ENCODE data around the gene MC1R.
"Not testable (repeated sequence)": the region's sequence is repeated elsewhere in the genome, so short reads cannot be mapped to it uniquely, and the experiment has no call there.

The MC1R gene

DNA sequence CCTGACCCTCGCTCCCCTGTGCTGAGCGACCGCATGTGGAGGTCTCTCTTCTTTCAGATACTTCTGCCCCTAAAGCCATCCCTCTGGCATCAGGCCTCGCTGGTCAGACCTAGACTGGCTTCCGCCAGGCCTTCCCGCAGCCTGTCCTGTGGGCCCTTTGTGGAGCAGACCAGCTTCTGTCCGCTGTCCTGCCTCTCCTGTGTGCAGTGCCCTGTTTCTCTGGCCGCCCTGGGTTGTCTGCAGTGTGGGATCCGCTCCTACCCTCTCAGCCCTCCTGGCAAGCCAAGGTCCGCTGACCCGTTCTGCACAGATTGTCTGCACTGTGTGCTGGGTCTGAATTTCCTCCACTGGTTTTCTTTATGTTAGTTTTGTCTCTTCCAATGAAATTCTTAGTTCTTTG, 21.5 kb upstream of the MC1R start:
- no peak for DNase-seq

DNA sequence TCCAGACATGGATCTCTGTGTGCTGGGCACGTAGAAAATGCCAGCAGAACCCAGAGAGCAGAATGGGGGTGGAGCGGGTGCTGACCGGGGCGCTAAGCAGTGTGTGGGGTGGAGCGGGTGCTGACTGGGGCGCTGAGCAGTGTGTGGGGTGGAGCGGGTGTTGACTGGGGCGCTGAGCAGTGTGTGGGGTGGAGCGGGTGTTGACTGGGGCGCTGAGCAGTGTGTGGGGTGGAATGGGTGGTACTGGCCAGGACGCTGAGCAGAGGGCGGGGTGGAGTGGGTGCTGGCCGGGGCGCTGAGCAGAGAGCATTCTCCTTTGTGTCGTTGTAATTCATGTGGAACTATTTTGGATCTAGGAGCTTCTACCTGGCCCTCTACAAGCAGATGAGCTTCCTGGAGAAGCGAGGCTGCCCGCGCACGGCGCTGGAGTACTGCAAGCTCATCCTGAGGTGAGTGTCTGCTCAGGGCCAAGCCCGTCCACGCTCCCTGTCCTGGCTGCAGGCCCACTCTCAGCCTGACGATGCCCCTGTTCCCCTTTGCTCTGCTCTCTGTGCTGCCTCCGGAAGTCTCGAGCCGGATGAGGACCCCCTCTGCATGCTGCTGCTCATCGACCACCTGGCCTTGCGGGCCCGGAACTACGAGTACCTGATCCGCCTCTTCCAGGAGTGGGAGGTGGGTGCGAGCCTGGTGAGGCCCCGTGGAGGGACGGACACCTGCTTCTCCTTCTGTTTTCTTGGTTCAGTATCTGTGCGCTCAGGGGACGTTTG, 20.3 kb upstream of the MC1R start:
- DNase-seq: no peak

DNA sequence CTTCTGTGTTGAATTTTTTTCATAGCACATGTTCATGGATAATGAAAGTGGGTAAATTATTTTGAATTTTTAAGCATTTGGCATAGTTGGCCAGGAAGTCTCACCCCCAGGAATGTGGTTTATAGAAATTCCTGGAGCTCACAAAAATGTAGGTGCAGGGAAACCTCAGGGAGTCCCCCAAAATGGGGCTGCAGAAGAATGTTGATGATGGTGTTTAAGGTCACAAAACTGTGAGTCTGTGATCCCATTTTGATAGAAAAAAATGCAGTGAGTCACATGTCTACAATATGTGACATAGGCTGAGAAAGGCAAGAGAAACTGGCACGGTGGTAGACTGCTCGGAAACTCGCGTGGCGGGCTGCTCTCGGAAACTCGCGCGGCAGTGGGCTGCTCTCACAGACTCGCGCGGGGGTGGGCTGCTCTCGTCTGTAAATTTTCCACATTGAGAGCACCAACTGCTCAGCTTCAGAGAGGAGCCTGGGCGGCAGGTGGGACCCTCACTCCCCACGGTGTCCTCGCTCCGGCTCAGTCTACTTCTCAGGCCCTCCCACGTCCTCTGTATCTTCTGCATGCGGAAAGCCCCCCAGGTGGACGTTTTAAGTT, 18.7 kb upstream of the MC1R start:
- DNase-seq: no peak

DNA sequence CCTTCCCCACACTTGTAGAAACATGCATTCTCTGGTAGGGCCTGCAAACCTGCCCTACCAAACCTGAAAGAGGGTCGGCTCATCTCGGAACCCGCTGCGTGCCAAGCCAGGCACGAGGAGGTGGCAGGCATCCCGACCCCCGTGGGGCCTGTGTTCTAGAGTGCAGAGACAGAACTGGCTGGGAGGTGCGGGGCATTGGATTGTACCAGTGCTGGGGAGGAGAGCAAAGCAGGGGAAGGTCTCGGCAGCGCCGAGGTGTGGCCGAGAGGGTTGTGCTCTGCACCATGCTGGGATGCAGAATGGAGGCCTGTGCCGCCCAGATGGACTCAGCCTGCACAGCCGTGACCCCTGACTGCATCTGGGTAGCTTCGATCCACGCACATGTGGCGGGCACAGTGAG, 17.8 kb upstream of the MC1R start:
- DNase-seq: no peak

DNA sequence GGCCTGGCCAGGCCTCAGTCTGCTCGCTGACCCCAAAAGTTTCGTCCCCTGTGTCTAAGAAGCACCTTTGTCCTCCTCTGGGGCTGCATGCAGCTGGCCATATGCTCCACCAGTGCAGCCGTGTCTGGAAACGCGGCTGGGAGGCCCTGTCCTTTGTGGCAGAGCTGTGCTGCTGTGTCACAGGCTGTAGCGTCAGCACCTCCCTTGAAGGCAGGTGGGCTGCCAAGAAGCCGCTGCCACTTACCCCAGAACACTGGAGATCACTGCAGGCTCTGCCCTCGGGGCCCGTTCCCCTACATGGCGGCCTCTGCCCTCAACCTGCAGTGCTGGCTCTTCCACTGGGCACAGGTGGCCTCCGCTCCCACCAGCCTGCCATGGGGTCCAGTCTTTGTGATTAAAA, 15.7 kb upstream of the MC1R start:
- DNase-seq: no peak

DNA sequence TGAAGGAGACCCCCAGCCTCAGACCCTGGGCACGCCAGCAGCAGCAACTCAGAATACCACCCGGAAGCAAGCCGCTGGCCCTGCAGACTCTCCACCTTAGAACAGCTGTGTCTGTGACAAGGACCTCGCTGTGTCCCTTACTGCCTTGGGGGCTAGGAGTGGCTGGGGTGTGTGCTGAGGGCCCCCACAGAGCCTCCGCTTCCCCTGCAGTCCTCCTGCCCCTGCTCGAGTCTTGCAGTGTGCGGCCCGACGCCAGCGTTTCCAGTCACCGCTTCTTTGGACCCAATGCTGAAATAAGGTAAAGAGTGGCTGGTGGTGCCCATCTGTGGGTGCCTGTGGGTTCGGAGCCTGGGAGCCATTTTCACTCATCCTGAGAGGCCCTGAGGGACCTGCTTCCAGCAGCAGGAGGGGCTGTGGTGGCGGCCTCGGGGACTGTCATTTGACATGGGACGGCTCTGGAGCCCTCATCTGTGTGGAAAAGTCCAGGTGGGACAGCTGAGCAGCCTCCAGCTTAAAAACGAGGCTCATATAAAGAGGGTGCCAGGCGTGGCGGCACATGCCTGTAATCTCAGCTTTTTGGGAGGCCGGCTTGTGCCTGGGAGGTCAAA, 14.7 kb upstream of the MC1R start:
- no peak for DNase-seq

DNA sequence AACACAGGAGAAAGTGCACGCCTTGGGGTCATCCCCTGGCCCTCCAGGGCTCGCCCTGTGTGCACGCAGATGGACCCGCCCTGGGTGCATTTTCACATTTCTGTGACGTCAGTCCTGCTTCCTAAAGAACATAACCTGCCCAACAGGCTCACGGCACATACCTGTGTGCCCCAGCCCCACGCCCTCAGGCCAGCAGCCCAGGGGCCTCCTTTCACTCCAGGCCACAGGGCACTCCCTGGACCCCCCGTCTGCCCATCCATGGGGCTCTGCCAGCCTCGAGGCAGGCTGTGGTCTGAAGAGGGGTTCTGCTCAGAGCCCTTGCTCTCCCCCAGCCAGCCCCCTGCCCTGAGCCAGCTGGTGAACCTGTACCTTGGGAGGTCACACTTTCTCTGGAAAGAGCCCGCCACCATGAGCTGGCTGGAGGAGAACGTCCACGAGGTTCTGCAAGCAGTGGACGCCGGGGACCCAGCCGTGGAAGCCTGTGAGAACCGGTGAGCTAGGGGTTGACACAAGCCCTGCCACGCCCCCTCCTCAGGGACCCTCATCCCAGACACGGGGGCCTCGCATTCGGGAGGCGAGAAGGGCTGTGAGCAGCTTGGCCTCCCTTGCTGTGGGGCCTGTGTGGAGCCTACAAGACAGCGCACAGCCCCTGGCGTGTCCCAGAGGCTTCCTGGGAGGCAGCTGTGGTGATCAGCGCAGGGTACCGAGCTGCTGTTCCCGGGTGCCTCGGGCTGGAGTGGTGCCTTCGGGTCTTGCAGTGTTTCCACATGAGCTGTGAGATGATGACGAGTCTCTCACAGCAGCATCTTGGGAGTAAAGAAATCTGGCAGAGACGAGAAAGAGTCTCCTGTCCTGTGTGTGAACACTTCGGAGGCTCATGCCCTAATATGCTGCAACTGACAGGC, 13.8 kb upstream of the MC1R start:
- no peak for DNase-seq

DNA sequence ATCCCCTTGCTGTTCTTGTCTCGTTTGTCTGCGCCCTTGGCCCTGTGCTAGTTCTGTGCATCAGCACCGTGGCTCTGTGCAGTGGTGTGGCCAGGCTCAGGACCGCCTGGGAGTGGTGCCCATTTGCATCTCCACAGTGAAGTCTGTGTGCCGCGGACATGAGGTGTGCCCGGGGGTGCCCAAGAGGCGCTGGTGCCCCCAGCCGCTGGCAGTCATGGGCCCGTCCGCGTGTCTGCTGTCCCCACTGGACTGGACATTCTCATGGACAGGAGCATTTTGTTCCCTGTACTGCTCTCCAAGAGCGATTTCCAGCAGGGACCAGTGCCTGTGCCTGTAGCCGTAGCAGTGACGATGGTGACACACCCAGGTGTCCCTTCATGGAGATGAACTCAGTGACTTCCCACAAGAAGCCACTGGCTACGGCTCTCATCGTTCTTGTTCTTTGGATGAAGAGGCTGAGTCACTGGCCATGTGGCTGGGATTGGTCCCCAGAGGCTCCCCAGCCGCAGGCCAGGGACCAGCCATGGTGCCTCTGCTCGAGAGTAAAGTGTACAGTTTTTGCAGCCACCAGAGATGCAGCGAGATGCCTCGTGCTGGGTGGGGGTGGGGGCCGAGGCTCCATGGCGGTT, 13.0 kb upstream of the MC1R start:
- DNase-seq: peak; percentile 33

DNA sequence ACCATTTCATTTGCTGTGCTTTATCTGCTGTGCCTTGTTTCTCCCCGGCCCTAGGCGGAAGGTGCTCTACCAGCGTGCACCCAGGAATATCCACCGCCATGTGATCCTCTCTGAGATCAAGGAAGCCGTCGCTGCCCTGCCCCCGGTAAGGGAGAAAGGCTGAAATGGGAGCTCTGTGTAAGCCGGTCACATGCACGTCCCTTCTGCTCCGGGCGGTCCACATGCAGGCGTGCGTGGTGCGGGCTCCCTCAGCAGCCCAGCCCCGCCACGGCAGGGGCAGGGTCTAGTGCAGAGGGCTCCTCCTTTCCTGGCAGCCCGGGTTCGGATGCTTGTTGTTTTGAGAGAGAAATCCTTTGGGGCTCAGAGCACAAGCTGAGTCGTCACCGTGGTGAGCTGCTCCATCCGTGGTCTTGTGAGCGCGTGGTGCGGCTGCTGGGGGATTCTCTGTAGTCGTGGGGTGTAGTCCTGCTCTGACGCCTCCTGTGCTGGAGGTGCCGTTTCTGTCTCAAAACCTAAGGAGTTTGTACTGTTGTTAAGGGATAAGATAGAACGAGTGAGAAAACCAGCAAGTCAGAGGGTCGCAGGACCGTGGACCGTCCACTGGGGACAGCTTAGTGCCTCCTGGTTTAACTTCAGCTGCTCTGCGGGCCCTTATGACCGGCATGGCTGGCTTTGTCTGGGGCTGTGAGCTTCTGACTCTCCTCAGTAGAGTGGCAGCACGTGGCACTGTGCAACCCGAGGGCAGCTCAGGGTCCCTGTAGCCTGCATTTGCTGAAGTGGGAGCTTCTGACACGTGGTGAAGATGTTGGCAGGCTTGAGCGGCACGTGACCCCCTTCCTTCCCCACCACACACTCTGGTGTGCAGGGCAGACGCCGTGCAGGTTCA, 12.3 kb upstream of the MC1R start:
- no peak for DNase-seq

DNA sequence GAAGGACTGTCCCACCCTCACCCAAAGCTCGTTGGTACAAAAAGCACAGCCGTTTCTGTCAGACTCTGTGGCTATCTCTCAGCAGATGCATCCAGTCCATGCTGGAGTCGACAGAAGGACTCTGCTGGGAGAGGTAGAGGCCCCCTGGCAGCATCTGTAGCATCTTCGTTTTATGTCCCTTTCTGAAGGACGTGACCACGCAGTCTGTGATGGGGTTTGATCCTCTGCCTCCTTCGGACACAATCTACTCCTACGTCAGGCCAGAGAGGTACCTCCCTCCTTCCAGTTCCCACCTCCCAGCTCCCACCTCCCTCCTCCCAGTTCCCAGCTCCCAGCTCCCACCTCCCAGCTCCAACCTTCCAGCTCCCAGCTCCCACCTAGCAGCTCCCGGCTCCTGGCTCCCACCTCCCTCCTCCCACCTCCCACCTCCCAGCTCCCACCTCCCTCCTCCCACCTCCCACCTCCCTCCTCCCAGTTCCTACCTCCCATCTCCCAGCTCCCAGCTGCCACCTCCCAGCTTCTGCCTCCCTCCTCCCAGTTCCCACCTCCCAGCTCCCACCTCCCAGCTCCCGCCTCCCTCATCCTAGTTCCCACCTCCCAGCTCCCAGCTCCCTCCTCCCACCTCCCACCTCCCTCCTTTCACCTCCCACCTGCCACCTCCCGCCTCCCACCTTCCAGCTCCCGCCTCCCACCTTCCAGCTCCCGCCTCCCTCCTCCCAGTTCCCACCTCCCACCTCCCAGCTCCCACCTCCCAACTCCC, 11.4 kb upstream of the MC1R start:
- no peak for DNase-seq

DNA sequence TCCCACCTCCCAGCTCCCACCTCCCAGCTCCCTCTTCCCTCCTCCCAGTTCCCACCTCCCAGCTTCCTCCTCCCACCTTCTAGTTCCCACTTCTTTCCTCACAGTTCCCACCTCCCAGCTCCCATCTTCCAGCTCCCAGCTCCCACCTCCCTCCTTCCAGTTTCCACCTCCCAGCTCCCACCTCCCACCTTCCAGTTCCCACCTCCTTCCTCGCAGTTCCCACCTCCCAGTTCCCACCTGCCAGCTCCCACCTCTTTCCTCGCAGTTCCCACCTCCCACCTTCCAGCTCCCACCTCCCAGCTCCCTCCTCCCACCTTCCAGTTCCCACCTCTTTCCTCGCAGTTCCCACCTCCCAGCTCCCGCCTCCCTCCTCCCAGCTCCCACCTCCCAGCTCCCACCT, 10.4 kb upstream of the MC1R start:
- DNase-seq: no peak

DNA sequence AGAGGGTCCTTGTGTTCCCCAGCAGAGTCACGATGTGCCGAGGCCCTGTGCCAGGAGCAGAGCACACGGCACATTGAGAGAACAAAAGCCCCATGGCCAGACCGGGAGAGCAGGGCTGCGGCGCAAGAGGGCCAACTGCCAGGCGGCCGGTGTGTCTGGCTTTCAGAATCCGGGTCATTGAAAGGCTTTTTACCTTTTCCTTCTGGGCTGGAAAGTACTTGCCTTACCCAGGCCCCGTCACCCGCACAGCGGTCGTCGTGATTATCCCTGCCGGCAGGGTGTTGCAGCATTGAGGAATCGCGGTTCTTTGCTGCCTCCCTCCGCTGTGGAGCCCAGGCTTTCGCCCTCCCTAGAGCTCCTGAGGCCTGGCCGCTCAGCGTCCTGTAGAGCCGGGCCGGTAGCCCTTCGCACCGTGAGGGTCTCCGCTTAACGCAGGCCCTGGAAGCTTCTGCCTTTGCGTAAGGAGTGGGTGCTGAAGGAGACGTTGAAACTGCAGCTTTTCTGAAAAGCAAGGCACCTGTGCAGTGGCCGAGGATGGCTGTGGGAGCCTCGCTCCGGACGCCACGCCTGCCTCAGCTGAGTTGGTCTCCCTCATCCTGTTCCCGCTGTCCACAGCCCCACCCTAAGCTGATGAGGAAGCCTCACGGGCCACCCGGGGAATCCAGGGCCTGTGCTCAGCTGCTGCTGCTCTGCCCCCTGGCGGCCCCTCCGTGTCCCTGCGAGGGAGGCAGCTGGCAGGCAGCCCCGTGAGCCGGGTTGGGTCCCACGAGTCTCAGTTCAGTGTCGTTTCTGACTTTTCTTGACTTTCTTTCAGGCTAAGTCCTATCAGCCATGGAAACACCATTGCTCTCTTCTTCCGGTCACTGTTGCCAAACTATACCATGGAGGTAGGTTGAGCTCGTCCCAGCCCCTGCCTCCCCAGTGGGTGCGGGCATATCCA, 8.6 kb upstream of the MC1R start:
- peak; percentile 67 for DNase-seq

DNA sequence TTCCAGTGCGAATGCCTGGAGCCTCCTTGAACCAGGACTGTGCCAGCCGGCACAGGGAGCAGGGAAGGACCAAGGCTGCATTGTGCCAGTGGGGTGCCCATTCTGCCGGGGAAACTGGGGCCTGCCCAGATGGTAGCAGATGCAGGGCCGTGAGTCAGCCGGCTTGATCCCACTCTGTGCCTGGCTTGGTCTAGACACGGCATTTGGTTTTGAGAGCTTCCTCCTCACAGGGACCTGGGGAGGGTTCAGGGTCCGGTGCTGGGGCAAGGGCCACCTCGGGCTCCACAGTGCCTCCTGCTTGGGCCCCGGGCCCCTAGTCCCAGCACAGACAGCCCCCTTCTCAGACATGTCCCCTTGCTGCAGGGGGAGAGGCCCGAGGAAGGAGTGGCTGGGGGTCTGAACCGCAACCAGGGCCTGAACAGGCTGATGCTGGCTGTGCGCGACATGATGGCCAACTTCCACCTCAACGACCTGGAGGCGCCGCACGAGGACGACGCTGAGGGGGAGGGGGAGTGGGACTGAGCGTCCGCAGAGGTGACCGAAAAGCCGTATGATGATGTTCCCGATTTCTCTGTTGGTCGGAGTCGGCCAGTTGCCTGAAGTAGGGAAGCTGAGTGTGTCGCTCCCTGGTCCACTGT, 7.8 kb upstream of the MC1R start:
- no peak for DNase-seq

DNA sequence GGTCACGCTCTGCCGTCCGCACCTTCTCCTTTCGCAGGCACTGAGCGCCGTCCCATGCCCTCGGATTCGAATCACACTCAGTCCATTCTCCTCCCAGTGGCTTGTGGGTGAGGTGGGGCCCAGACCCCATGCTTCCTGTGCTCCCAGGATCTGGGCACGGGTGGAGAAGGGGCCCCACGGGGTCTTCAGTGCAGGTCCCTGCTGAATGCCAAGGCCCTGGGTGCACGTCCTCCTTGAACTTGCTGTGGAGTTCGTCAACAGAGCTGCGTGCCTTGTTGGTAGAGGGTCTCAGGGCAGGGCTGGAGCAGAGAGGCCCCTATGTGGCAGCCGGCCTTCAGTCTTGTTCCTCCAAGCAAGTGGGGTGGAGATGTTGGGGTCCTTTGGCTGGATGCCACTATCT, 7.3 kb upstream of the MC1R start:
- no peak for DNase-seq

DNA sequence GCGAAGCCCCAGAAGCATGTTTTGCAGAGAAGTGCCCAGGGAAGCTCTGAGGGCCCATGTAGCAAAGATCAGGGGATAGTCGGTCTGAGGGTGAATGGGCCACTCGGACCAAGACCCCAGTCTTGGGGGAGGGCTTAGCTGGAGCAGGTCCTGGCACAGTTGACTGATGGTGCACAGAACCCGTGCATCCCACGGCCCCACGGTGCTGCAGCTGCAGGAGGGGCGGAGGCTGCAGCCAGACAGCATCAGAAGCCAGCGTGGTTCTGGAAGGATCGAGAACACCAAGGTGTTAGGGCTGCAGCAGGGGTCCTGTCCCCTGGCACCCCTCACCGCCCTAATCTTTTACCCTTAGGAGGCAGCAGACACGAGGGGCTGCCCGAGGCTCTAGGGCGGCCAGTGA, 6.5 kb upstream of the MC1R start:
- DNase-seq: no peak

DNA sequence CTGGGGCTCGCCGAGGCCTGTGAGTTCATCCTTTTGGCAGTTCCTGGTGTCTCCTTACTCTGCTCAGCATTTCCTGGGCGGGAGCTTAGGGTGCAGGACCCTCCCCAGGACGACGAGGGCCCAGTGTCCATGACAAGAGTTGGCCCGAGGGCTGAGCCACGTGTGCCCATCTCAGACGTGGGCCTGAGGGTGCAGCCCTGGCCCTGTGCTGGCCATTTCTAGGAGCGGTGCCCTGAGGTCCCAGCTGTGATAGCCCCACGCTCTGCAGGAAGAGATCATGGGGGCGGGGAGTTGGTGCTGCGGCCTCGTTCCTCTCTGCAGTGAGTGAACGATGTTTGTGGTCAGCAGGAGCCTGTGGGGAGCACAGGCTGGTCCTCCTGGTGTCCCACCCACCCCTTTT, 6.0 kb upstream of the MC1R start:
- no peak for DNase-seq

DNA sequence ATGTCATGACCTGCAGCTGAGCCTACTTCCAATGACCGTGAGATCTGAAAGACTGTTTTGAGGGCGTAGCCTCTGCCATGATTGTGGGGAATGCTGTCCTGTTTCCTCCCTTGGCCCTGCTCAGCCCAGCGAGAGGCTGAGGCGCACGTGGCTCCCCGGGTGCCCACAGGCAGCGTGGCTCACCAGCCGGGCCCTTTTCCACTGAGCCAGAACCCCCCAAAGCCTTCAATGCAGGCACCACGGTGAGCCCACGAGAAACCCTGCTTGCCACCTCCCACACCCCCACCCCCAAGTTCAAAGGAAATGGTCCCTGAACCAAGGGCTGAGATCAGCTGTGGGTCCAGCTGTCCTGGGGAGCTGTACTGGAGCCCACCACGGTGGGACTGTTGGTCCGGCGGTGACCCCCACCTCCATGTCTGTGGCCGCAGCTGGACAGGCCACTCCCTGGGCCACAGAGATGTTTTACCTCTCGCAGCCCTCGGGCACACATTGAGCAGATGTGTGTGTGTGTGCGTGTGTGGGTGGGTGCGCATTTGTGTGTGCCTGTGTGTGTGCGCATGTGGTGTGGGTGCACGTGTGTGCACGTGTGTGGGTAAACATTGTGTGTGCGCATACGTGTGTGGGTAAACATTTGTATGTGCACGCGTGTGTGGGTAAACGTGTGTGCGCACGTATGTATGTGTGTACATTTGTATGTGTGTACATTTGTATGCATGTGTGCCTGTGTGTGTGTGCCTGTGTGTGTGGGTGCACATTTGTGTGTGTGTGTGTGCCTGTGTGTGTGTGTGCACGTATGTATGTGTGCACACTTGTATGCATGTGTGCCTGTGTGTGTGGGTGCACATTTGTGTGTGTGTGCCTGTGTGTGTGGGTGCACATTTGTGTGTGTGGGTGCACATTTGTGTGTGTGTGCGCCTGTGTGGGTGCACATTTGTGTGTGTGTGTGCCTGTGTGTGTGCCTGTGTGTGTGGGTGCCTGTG, 5.0 kb upstream of the MC1R start:
- no peak for DNase-seq

DNA sequence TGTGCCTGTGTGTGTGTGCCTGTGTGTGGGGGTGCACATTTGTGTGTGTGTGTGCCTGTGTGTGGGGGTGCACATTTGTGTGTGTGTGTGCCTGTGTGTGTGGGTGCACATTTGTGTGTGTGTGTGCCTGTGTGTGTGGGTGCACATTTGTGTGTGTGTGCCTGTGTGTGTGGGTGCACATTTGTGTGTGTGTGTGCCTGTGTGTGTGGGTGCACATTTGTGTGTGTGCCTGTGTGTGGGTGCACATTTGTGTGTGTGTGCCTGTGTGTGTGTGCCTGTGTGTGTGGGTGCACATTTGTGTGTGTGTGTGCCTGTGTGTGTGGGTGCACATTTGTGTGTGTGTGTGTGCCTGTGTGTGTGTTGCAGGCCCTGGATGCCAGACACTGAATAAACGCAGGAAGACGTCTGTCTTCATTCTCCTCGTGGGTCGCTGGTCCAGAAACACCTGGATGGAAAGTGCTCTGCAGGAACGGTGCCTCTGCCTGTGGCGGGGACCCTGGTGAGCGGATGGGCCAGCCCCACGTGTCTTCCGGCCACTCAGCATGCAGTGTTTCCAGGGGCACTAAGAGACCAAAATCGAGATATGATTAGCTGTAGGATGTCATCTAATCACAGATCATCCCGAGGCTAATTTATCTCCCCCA, 3.9 kb upstream of the MC1R start:
- not testable (repeated sequence) for DNase-seq
